GM12878 (cell line): ENCODE results near the gene AP1B1. TPM values are rescaled to one million over a fixed set of nuclear protein-coding genes. Genes with fewer than 3 reads are reported as not detected.

Source experiments
- CREB1 ChIP-seq: IDR thresholded peaks from 2 replicates; pipeline ENCODE4 v1.6.1; 2012; ENCODE audit warnings: low read depth, mild to moderate bottlenecking, inconsistent platforms
- ETV6 ChIP-seq, 2 experiments: fragments of 450-650 bp in 1 of 2; IDR thresholded peaks in 1 of 2; conservative IDR thresholded peaks in 1 of 2; 2 replicates each; pipeline ENCODE4 v1.6.1; 2014; ENCODE audit warnings: antibody characterized with exemption in 1 of 2, borderline replicate concordance in 1 of 2, low read depth in 1 of 2, mild to moderate bottlenecking in 1 of 2, moderate library complexity in 1 of 2
- IKZF1 ChIP-seq: fragments of 450-650 bp; conservative IDR thresholded peaks from 2 replicates; pipeline ENCODE4 v1.6.1; 2017; ENCODE audit warnings: antibody characterized with exemption, mild to moderate bottlenecking
- LARP7 ChIP-seq: fragments of 450-650 bp; IDR thresholded peaks from 2 replicates; pipeline ENCODE4 v1.6.1; 2017; ENCODE audit warnings: mild to moderate bottlenecking
- MTA3 ChIP-seq: IDR thresholded peaks from 2 replicates; pipeline ENCODE4 v1.6.1; 2012; ENCODE audit warnings: low read length, inconsistent platforms, borderline replicate concordance
- NFXL1 ChIP-seq: fragments of 450-650 bp; IDR thresholded peaks from 2 replicates; pipeline ENCODE4 v1.6.1; 2017; ENCODE audit warnings: antibody characterized with exemption, mild to moderate bottlenecking, borderline replicate concordance
- NFYB ChIP-seq: IDR thresholded peaks from 2 replicates; pipeline ENCODE4 v1.6.1; 2011; ENCODE audit warnings: low read depth, mild to moderate bottlenecking, low read length, improper control_type of control experiment, moderate library complexity; ENCODE audit not compliant: insufficient read depth
- RELA ChIP-seq: fragments of 450-650 bp; IDR thresholded peaks from 2 replicates; pipeline ENCODE4 v1.8.0; 2014; ENCODE audit warnings: borderline replicate concordance; ENCODE audit not compliant: partially characterized antibody
- RUNX3 ChIP-seq: IDR thresholded peaks from 2 replicates; pipeline ENCODE4 v1.6.1; 2012; ENCODE audit warnings: low read length, inconsistent platforms
- SRF ChIP-seq, 2 experiments: IDR thresholded peaks; 2 replicates each; pipeline ENCODE4 v1.6.1; 2011; ENCODE audit warnings: low read depth in 2 of 2, low read length in 2 of 2, mild to moderate bottlenecking in 1 of 2, moderate library complexity in 1 of 2
- TCF12 ChIP-seq: IDR thresholded peaks from 2 replicates; pipeline ENCODE4 v1.6.1; 2011; ENCODE audit warnings: low read depth, mild to moderate bottlenecking, low read length
- ZNF207 ChIP-seq: fragments of 450-650 bp; IDR thresholded peaks from 2 replicates; pipeline ENCODE4 v1.6.1; 2014; ENCODE audit warnings: antibody characterized with exemption, mild to moderate bottlenecking, borderline replicate concordance
- ZNF622 ChIP-seq: fragments of 450-650 bp; IDR thresholded peaks from 2 replicates; pipeline ENCODE4 v1.6.1; 2017; ENCODE audit warnings: mild to moderate bottlenecking, inconsistent platforms
- ZZZ3 ChIP-seq: IDR thresholded peaks from 2 replicates; pipeline ENCODE4 v1.6.1; 2011; ENCODE audit warnings: low read depth; ENCODE audit not compliant: control insufficient read depth, insufficient read length
- polyA plus RNA-seq, 11 experiments: library from polyadenylated mRNA; depleted of rRNA in 4 of 11; unstranded in 6 of 11; stranded (reverse) in 5 of 11; fragments of >200 nt; fragmentation: Nextera tagmentation in 4 of 11; fragmentation: Illumina TruSeq in 1 of 11; extraction: Ambion mirVana in 4 of 11; extraction: Trizol in 1 of 11; gene quantifications; 1 replicate in 1 of 11; 2 replicates in 10 of 11; pipeline versions ENCODE4 v1.2.1 to v1.2.3, GENCODE V29; 2011 to 2016; ENCODE audit warnings: inconsistent platforms in 2 of 11, missing spikeins in 2 of 11, low read depth in 1 of 11
- total RNA-seq, 4 experiments: library from RNA; depleted of rRNA in 3 of 4; stranded (reverse); fragments of >200 nt in 3 of 4; fragmentation: Illumina TruSeq in 1 of 4; extraction: Trizol in 1 of 4; gene quantifications; 2 replicates each; pipeline versions ENCODE4 v1.2.1 to v1.2.3, GENCODE V29; 2013 to 2021
- TF ChIP-seq, protein P1 (sequence below): fragments of 450-650 bp; IDR thresholded peaks from 2 replicates; pipeline ENCODE4 v1.6.1; 2017; ENCODE audit warnings: borderline replicate concordance
- TF ChIP-seq, protein P2 (sequence below): IDR thresholded peaks from 2 replicates; pipeline ENCODE4 v1.6.1; 2012; ENCODE audit warnings: improper control_type of control experiment, low read depth, low read length; ENCODE audit not compliant: insufficient replicate concordance
- TF ChIP-seq, protein P3 (sequence below): fragments of 450-650 bp; IDR thresholded peaks from 2 replicates; pipeline ENCODE4 v1.6.1; 2017; ENCODE audit warnings: mild to moderate bottlenecking, low read depth, inconsistent platforms; ENCODE audit not compliant: poor library complexity, severe bottlenecking
- TF ChIP-seq, protein P4 (sequence below): fragments of 450-650 bp; formaldehyde crosslinking; IDR thresholded peaks from 2 replicates; pipeline ENCODE4 v1.4.0; 2020; ENCODE audit warnings: mild to moderate bottlenecking, moderate library complexity

AP1B1 gene
- total and polyA plus RNA-seq, 10 of the 15 experiments (the other 5 are each of a cell fraction or from before 2014, with no cell fraction given): 2.1 to 98.6 (median 57.8) TPM

DNA sequence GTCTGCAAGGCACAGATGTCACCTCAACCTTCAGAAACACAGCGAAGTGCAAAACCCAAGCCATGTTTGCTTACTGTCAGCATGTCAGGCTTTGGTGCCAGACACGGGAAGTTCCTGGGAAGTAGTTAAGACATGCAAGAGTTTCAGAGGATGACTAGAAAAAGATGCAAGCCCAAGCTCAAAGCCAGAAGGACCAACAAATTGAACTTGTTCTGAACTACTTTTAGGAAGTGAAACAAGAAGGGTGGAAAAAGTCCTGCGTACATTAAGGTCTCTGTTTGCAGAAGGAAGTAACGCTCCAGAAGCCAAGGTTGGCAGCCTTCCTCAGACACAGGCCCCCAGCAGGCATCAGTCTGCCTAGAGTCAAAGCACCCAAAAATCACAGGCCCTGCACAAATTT is 2.6 kb downstream of the AP1B1 start (continued):
- TF ChIP-seq, protein P1, sequence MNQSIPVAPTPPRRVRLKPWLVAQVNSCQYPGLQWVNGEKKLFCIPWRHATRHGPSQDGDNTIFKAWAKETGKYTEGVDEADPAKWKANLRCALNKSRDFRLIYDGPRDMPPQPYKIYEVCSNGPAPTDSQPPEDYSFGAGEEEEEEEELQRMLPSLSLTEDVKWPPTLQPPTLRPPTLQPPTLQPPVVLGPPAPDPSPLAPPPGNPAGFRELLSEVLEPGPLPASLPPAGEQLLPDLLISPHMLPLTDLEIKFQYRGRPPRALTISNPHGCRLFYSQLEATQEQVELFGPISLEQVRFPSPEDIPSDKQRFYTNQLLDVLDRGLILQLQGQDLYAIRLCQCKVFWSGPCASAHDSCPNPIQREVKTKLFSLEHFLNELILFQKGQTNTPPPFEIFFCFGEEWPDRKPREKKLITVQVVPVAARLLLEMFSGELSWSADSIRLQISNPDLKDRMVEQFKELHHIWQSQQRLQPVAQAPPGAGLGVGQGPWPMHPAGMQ: no peak
- TF ChIP-seq, protein P2, sequence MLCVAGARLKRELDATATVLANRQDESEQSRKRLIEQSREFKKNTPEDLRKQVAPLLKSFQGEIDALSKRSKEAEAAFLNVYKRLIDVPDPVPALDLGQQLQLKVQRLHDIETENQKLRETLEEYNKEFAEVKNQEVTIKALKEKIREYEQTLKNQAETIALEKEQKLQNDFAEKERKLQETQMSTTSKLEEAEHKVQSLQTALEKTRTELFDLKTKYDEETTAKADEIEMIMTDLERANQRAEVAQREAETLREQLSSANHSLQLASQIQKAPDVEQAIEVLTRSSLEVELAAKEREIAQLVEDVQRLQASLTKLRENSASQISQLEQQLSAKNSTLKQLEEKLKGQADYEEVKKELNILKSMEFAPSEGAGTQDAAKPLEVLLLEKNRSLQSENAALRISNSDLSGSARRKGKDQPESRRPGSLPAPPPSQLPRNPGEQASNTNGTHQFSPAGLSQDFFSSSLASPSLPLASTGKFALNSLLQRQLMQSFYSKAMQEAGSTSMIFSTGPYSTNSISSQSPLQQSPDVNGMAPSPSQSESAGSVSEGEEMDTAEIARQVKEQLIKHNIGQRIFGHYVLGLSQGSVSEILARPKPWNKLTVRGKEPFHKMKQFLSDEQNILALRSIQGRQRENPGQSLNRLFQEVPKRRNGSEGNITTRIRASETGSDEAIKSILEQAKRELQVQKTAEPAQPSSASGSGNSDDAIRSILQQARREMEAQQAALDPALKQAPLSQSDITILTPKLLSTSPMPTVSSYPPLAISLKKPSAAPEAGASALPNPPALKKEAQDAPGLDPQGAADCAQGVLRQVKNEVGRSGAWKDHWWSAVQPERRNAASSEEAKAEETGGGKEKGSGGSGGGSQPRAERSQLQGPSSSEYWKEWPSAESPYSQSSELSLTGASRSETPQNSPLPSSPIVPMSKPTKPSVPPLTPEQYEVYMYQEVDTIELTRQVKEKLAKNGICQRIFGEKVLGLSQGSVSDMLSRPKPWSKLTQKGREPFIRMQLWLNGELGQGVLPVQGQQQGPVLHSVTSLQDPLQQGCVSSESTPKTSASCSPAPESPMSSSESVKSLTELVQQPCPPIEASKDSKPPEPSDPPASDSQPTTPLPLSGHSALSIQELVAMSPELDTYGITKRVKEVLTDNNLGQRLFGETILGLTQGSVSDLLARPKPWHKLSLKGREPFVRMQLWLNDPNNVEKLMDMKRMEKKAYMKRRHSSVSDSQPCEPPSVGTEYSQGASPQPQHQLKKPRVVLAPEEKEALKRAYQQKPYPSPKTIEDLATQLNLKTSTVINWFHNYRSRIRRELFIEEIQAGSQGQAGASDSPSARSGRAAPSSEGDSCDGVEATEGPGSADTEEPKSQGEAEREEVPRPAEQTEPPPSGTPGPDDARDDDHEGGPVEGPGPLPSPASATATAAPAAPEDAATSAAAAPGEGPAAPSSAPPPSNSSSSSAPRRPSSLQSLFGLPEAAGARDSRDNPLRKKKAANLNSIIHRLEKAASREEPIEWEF: no peak
- TF ChIP-seq TCF12 (no peak), MTA3 (no peak), SRF (IDR thresholded peaks at IDR 0.05; ENCODE audit: low read depth in 2 of 2, low read length in 2 of 2) (no peak), NFXL1 (no peak), ZZZ3 (no peak), IKZF1 (peak; percentile 87), NFYB (no peak), LARP7 (no peak), RUNX3 (no peak), RELA (no peak), ZNF622 (no peak), ETV6 (conservative IDR thresholded peaks at IDR 0.05 in 1 of 2, IDR thresholded peaks at IDR 0.05 in 1 of 2; ENCODE audit: borderline replicate concordance in 1 of 2, low read depth in 1 of 2) (peak in 1 of 2 experiments; percentile 96; a peak in 2 of 4 replicates), ZNF207 (no peak), CREB1 (0 out of 2 replicates have a peak, but pooled peaks have one; percentile 37)
- TF ChIP-seq, protein P3, sequence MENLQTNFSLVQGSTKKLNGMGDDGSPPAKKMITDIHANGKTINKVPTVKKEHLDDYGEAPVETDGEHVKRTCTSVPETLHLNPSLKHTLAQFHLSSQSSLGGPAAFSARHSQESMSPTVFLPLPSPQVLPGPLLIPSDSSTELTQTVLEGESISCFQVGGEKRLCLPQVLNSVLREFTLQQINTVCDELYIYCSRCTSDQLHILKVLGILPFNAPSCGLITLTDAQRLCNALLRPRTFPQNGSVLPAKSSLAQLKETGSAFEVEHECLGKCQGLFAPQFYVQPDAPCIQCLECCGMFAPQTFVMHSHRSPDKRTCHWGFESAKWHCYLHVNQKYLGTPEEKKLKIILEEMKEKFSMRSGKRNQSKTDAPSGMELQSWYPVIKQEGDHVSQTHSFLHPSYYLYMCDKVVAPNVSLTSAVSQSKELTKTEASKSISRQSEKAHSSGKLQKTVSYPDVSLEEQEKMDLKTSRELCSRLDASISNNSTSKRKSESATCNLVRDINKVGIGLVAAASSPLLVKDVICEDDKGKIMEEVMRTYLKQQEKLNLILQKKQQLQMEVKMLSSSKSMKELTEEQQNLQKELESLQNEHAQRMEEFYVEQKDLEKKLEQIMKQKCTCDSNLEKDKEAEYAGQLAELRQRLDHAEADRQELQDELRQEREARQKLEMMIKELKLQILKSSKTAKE: peak; percentile 40
- TF ChIP-seq, protein P4, sequence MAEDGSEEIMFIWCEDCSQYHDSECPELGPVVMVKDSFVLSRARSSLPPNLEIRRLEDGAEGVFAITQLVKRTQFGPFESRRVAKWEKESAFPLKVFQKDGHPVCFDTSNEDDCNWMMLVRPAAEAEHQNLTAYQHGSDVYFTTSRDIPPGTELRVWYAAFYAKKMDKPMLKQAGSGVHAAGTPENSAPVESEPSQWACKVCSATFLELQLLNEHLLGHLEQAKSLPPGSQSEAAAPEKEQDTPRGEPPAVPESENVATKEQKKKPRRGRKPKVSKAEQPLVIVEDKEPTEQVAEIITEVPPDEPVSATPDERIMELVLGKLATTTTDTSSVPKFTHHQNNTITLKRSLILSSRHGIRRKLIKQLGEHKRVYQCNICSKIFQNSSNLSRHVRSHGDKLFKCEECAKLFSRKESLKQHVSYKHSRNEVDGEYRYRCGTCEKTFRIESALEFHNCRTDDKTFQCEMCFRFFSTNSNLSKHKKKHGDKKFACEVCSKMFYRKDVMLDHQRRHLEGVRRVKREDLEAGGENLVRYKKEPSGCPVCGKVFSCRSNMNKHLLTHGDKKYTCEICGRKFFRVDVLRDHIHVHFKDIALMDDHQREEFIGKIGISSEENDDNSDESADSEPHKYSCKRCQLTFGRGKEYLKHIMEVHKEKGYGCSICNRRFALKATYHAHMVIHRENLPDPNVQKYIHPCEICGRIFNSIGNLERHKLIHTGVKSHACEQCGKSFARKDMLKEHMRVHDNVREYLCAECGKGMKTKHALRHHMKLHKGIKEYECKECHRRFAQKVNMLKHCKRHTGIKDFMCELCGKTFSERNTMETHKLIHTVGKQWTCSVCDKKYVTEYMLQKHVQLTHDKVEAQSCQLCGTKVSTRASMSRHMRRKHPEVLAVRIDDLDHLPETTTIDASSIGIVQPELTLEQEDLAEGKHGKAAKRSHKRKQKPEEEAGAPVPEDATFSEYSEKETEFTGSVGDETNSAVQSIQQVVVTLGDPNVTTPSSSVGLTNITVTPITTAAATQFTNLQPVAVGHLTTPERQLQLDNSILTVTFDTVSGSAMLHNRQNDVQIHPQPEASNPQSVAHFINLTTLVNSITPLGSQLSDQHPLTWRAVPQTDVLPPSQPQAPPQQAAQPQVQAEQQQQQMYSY (CRISPR knock-in tag): no peak
